Panc1 (cell line): ENCODE results near the gene SBF1. TPM values are rescaled to one million over a fixed set of nuclear protein-coding genes. Genes with fewer than 3 reads are reported as not detected.

ENCODE experiments used
- ATAC-seq: fragments of 200-7000 bp; cut with Tn5 transposase; 2 replicates; pipeline ENCODE4 v1.9.1; 2020; ENCODE audit warnings: mild to moderate bottlenecking, moderate library complexity
- BruUV-seq: library from RNA; stranded (reverse); fragments of 400-500 nt; replicated peaks from 2 replicates; lab custom pipeline; 2021; lab: Mats Ljungman, UMichigan
- CTCF ChIA-PET: fragments of 300-600 bp; sonication (Branson Sonifier 250); formaldehyde crosslinking; loops from one replicate; lab custom pipeline; 2022; ENCODE audit warnings: antibody characterized with exemption; lab: Charles Lee
- POLR2A ChIA-PET: fragments of 300-600 bp; sonication (Branson Sonifier 250); formaldehyde crosslinking; loops from one replicate; lab custom pipeline; 2022; ENCODE audit warnings: antibody characterized with exemption; lab: Charles Lee
- DNase-seq: peaks from one replicate; pipeline ENCODE4 v3.0.0-alpha.2; 2010; ENCODE audit warnings: low read depth, low spot score
- H3K27ac ChIP-seq: 2 replicates; pipeline ENCODE4 v1.5.1; 2011; ENCODE audit warnings: mild to moderate bottlenecking, low read length, inconsistent platforms
- H3K27me3 ChIP-seq: fragments of 200-500 bp; sonication (Bioruptor generic); 2 replicates; pipeline ENCODE4 v1.6.0; 2014; ENCODE audit warnings: low read length, inconsistent platforms; ENCODE audit not compliant: control insufficient read depth, insufficient read depth
- H3K36me3 ChIP-seq: fragments of 200-500 bp; sonication (Bioruptor generic); 2 replicates; pipeline ENCODE4 v1.5.1; 2014; ENCODE audit warnings: inconsistent platforms, mild to moderate bottlenecking, low read length, moderate library complexity; ENCODE audit not compliant: control insufficient read depth, insufficient read depth
- H3K4me1 ChIP-seq: 2 replicates; pipeline ENCODE4 v1.5.1; 2011; ENCODE audit warnings: inconsistent platforms, mild to moderate bottlenecking, low read length, moderate library complexity; ENCODE audit not compliant: control insufficient read depth, insufficient read depth
- H3K4me3 ChIP-seq, 2 experiments: 2 replicates each; pipeline ENCODE4 v1.5.1; 2011 to 2012; ENCODE audit warnings: low read depth in 2 of 2, low read length in 2 of 2, mild to moderate bottlenecking in 2 of 2, inconsistent platforms in 1 of 2, moderate library complexity in 1 of 2
- H3K9me3 ChIP-seq: fragments of 200-500 bp; sonication (Bioruptor generic); 2 replicates; pipeline ENCODE4 v1.5.1; 2014; ENCODE audit warnings: low read depth, mild to moderate bottlenecking, inconsistent platforms, low read length, moderate library complexity; ENCODE audit not compliant: control insufficient read depth, insufficient read depth
- POLR2AphosphoS5 ChIP-seq: IDR thresholded peaks from 2 replicates; pipeline ENCODE4 v1.6.1; 2012; ENCODE audit warnings: mild to moderate bottlenecking, low read depth, low read length, moderate library complexity
- SIN3A ChIP-seq: IDR thresholded peaks from 2 replicates; pipeline ENCODE4 v1.6.1; 2012; ENCODE audit warnings: low read depth, mild to moderate bottlenecking, low read length, moderate library complexity, borderline replicate concordance; ENCODE audit not compliant: insufficient read depth
- TCF7L2 ChIP-seq: IDR thresholded peaks from 2 replicates; pipeline ENCODE4 v1.6.1; 2011; ENCODE audit warnings: mild to moderate bottlenecking, low read depth, low read length, inconsistent platforms
- in situ Hi-C: cut with HindIII; loops from 2 replicates; pipeline ENCODE4 v1.10.0; 2016; ENCODE audit warnings: low sequenced_read_pairs, low pct_unique_long_range_greater_than_20kb
- intact Hi-C: fragments of 100-400 bp; cut with micrococcal nuclease; formaldehyde crosslinking; loops from one replicate; pipeline ENCODE4 v1.10.0; 2022; ENCODE audit not compliant: unreplicated experiment
- total RNA-seq: library from RNA; stranded (reverse); gene quantifications from one replicate; pipeline ENCODE4 v1.2.1, GENCODE V29; 2021; ENCODE audit not compliant: unreplicated experiment
- TF ChIP-seq, protein P1 (sequence below): fragments of 450-650 bp; IDR thresholded peaks from 2 replicates; pipeline ENCODE4 v1.5.1; 2017; ENCODE audit warnings: mild to moderate bottlenecking
- TF ChIP-seq, protein P2 (sequence below), 2 experiments: IDR thresholded peaks; 2 replicates each; pipeline ENCODE4 v1.6.1; 2011 to 2012; ENCODE audit warnings: low read depth in 2 of 2, control low read depth in 1 of 2, low read length in 1 of 2, mild to moderate bottlenecking in 1 of 2, moderate library complexity in 1 of 2; ENCODE audit not compliant: insufficient read depth in 1 of 2

SBF1 gene
- total RNA-seq, 1 experiment from 2014 or later: 59.2 TPM

DNA sequence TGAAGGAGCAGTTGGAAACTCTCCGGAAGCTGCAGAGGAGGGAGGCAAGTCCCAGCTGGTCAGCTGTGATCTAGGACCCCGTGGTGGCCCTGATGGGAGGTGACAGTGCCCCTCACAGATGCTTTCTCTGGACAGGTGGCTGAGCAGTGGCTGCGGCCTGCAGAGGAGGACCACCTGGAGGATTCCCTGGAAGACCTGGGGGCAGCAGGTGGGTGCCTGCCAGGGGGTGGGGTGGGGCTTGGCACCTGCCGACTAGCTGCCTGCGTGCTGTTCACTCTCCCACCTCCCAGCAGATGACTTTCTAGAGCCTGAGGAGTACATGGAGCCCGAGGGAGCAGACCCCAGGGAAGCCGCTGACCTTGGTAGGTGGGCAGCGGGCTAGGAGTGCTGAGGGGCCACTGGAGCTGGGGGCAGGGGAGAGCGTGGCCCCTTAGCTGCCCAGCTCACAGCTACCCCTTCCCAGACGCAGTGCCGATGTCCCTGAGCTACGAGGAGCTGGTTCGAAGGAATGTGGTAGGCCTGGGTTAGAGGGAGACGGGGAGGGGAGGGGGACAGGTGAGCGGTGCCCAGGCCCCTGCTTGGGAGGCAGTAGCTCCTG, 47.5 kb upstream of the SBF1 start:
- CTCF ChIA-PET: interaction anchor here (0.5 to 0.6 kb wide), 2 partner anchors 13 to 41 kb away, joined by 3 read pairs; partner anchors contain the start of gene SYCE3

DNA sequence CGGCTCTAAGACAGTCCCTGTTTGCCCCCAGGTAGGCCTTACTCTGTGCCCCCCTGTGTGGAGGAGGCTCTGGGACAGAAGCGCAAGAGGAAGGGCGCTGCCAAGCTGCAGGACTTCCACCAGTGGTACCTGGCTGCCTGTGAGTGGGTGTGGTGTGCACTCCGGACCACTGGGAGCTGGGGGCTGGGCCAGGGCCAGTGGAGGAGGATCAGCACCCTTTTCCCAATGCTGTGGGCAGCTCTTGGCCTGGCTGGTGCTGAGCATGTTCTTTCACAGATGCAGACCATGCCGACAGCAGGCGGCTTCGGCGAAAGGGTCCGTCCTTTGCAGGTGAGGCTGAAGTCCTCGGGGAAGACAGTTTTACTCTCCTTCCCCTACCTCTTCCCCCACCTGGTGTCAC, 46.9 kb upstream of the SBF1 start:
- no peaks in the 10 kb centered on the region for H3K27me3 ChIP-seq

More for the DNA sequence above, 47.5 kb upstream of the SBF1 start:
- peaks cover 3% of the 10 kb centered on the region; the same call in 1 of the 2 replicates for H3K4me1 ChIP-seq
- H3K4me3 ChIP-seq: no peak overlapping the region
- H3K27me3 ChIP-seq: no peaks in the 10 kb centered on the region
- TF ChIP-seq, protein P1, sequence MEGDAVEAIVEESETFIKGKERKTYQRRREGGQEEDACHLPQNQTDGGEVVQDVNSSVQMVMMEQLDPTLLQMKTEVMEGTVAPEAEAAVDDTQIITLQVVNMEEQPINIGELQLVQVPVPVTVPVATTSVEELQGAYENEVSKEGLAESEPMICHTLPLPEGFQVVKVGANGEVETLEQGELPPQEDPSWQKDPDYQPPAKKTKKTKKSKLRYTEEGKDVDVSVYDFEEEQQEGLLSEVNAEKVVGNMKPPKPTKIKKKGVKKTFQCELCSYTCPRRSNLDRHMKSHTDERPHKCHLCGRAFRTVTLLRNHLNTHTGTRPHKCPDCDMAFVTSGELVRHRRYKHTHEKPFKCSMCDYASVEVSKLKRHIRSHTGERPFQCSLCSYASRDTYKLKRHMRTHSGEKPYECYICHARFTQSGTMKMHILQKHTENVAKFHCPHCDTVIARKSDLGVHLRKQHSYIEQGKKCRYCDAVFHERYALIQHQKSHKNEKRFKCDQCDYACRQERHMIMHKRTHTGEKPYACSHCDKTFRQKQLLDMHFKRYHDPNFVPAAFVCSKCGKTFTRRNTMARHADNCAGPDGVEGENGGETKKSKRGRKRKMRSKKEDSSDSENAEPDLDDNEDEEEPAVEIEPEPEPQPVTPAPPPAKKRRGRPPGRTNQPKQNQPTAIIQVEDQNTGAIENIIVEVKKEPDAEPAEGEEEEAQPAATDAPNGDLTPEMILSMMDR: no peak
- TF ChIP-seq POLR2AphosphoS5 (no peak), SIN3A (no peak), TCF7L2 (no peak)
- TF ChIP-seq, protein P2, sequence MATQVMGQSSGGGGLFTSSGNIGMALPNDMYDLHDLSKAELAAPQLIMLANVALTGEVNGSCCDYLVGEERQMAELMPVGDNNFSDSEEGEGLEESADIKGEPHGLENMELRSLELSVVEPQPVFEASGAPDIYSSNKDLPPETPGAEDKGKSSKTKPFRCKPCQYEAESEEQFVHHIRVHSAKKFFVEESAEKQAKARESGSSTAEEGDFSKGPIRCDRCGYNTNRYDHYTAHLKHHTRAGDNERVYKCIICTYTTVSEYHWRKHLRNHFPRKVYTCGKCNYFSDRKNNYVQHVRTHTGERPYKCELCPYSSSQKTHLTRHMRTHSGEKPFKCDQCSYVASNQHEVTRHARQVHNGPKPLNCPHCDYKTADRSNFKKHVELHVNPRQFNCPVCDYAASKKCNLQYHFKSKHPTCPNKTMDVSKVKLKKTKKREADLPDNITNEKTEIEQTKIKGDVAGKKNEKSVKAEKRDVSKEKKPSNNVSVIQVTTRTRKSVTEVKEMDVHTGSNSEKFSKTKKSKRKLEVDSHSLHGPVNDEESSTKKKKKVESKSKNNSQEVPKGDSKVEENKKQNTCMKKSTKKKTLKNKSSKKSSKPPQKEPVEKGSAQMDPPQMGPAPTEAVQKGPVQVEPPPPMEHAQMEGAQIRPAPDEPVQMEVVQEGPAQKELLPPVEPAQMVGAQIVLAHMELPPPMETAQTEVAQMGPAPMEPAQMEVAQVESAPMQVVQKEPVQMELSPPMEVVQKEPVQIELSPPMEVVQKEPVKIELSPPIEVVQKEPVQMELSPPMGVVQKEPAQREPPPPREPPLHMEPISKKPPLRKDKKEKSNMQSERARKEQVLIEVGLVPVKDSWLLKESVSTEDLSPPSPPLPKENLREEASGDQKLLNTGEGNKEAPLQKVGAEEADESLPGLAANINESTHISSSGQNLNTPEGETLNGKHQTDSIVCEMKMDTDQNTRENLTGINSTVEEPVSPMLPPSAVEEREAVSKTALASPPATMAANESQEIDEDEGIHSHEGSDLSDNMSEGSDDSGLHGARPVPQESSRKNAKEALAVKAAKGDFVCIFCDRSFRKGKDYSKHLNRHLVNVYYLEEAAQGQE (IDR thresholded peaks at IDR 0.05; ENCODE audit: insufficient read depth in 1 of 2, low read depth in 2 of 2, low read length in 1 of 2): no peak
- POLR2A ChIA-PET: interaction anchor here (0.6 kb wide), 2 partner anchors 14 to 64 kb away, joined by 3 to 10 read pairs; partner anchors contain the start of gene NCAPH2
- no TSS peak for BruUV-seq
- no peak overlapping the region for H3K27ac ChIP-seq
- H3K9me3 ChIP-seq: no peaks in the 10 kb centered on the region
- DNase-seq (no peak), ATAC-seq (no peak)
- H3K36me3 ChIP-seq: no peaks in the 10 kb centered on the region; the same call in 1 of the 2 replicates
- in situ Hi-C loops (no loop called here), intact Hi-C loops (no loop called here)

More for the DNA sequence above, 46.9 kb upstream of the SBF1 start:
- TF ChIP-seq POLR2AphosphoS5: no peak
- no peak for TF ChIP-seq TCF7L2
- TF ChIP-seq, protein P2 (IDR thresholded peaks at IDR 0.05; ENCODE audit: insufficient read depth in 1 of 2, low read depth in 2 of 2, low read length in 1 of 2): no peak
- TF ChIP-seq SIN3A: no peak
- TF ChIP-seq, protein P1: no peak
- BruUV-seq: no TSS peak
- POLR2A ChIA-PET: no interaction called here
- Histone ChIP-seq H3K9me3 (no peaks in the 10 kb centered on the region), H3K36me3 (no peaks in the 10 kb centered on the region; the same call in 1 of the 2 replicates), H3K4me3 (no peak overlapping the region), H3K4me1 (no peaks in the 10 kb centered on the region), H3K27ac (no peak overlapping the region)
- no peak for DNase-seq
- CTCF ChIA-PET: no interaction called here
- intact Hi-C loops: no loop called here
- no peak for ATAC-seq
- in situ Hi-C loops: no loop called here
